Activated CD4-positive, alpha-beta T cell treated with anti-CD3 and anti-CD28 coated beads for 24 hours (primary cell): Measurements from ENCODE around the gene HMGB1.
"Not testable (repeated sequence)": the region's sequence is repeated elsewhere in the genome, so short reads cannot be mapped to it uniquely, and the experiment has no call there.

Experiments
- DNase-seq, 2 donors: peaks; one replicate each; pipeline ENCODE4 v3.0.0-alpha.2; 2020; ENCODE audit warnings: low read depth in 2 of 2

HMGB1 gene

GRCh38 chr13:30466358-30466714, 600 bp upstream of the HMGB1 start:
- DNase-seq, result no peak

GRCh38 chr13:30465343-30465592, 468 bp downstream of the HMGB1 start:
- DNase-seq, result no peak

GRCh38 chr13:30464496-30465342, 1.0 kb downstream of the HMGB1 start:
- DNase-seq, result peak; percentile 54 to 70

- peak; percentile 58 to 62 for DNase-seq
Measured at GRCh38 chr13:30463787-30464495, 1.8 kb downstream of the HMGB1 start.

- DNase-seq, result not testable (repeated sequence)
Measured at GRCh38 chr13:30461279-30462066, 4.3 kb downstream of the HMGB1 start.

- no peak for DNase-seq
Measured at GRCh38 chr13:30457306-30457891, 8.3 kb downstream of the HMGB1 start.

GRCh38 chr13:30456290-30456689, 9.4 kb downstream of the HMGB1 start:
- no peak for DNase-seq

GRCh38 chr13:30454991-30455390, 10.7 kb downstream of the HMGB1 start:
- DNase-seq, result no peak

- no peak for DNase-seq
Measured at GRCh38 chr13:30453727-30454126, 12.0 kb downstream of the HMGB1 start.

GRCh38 chr13:30451476-30451875, 14.3 kb downstream of the HMGB1 start:
- DNase-seq, result not testable (repeated sequence)

GRCh38 chr13:30450066-30450465, 15.7 kb downstream of the HMGB1 start:
- no peak for DNase-seq

- no peak for DNase-seq
Measured at GRCh38 chr13:30448441-30448840, 17.3 kb downstream of the HMGB1 start.

- no peak for DNase-seq
Measured at GRCh38 chr13:30446126-30446500, 19.6 kb downstream of the HMGB1 start.

- no peak for DNase-seq
Measured at GRCh38 chr13:30443957-30444404, 21.8 kb downstream of the HMGB1 start.

GRCh38 chr13:30443491-30443890, 22.2 kb downstream of the HMGB1 start:
- not testable (repeated sequence) for DNase-seq

GRCh38 chr13:30442926-30443325, 22.8 kb downstream of the HMGB1 start:
- no peak for DNase-seq

GRCh38 chr13:30440910-30441703, 24.6 kb downstream of the HMGB1 start:
- DNase-seq, result no peak

- DNase-seq, result no peak
Measured at GRCh38 chr13:30438286-30438685, 27.4 kb downstream of the HMGB1 start.

- DNase-seq, result no peak
Measured at GRCh38 chr13:30437177-30437576, 28.6 kb downstream of the HMGB1 start.

GRCh38 chr13:30435911-30436451, 29.8 kb downstream of the HMGB1 start:
- no peak for DNase-seq

- no peak for DNase-seq
Measured at GRCh38 chr13:30431269-30431940, 34.3 kb downstream of the HMGB1 start.
